PC-9 (cell line): Measurements from ENCODE around the gene TTLL3. TPM values are rescaled to one million over a fixed set of nuclear protein-coding genes. Genes with fewer than 3 reads are reported as not detected.

Source experiments
- BruUV-seq: library from RNA; stranded (reverse); fragments of 400-500 nt; replicated peaks from 2 replicates; lab custom pipeline; 2021; lab: Mats Ljungman, UMichigan
- CTCF ChIA-PET: fragments of 300-600 bp; sonication (Branson Sonifier 250); formaldehyde crosslinking; loops from one replicate; lab custom pipeline; 2022; ENCODE audit warnings: antibody characterized with exemption; lab: Charles Lee
- POLR2A ChIA-PET: fragments of 300-600 bp; sonication (Branson Sonifier 250); formaldehyde crosslinking; loops from one replicate; lab custom pipeline; 2022; ENCODE audit warnings: antibody characterized with exemption; ENCODE audit not compliant: unreplicated experiment; lab: Charles Lee
- DNase-seq, 2 experiments: peaks; one replicate each; pipeline versions ENCODE4 v3.0.0 to v3.0.0-alpha.2; 2015 to 2022; ENCODE audit warnings: mixed read lengths in 1 of 2
- H2AFZ ChIP-seq: fragments of 200-600 bp; sonication (generic); 2 replicates; pipeline ENCODE4 v1.8.1; 2017; ENCODE audit warnings: antibody characterized with exemption
- H3F3A ChIP-seq: fragments of 200-600 bp; sonication (generic); 2 replicates; pipeline ENCODE4 v1.8.1; 2017; ENCODE audit warnings: antibody characterized with exemption, mild to moderate bottlenecking, low read depth; ENCODE audit not compliant: insufficient read depth
- H3K27ac ChIP-seq: fragments of 200-600 bp; sonication (generic); 2 replicates; pipeline ENCODE4 v1.6.1; 2016; ENCODE audit warnings: mixed run types
- H3K27me3 ChIP-seq: fragments of 200-600 bp; sonication (generic); 2 replicates; pipeline ENCODE4 v1.6.1; 2016; ENCODE audit warnings: low read depth, mixed run types; ENCODE audit not compliant: insufficient read depth
- H3K36me3 ChIP-seq: fragments of 200-600 bp; sonication (generic); 2 replicates; pipeline ENCODE4 v1.6.1; 2016; ENCODE audit warnings: low read depth, mixed run types
- H3K4me1 ChIP-seq: fragments of 200-600 bp; sonication (generic); replicated peaks from 2 replicates; pipeline ENCODE4 v1.6.1; 2016; ENCODE audit warnings: mixed run types; ENCODE audit not compliant: insufficient read depth
- H3K4me2 ChIP-seq: fragments of 200-600 bp; sonication (generic); 2 replicates; pipeline ENCODE4 v1.6.1; 2017; ENCODE audit warnings: mixed run types
- H3K4me3 ChIP-seq: fragments of 200-600 bp; sonication (generic); 2 replicates; pipeline ENCODE4 v1.6.1; 2016; ENCODE audit warnings: mixed run types
- H3K79me2 ChIP-seq: fragments of 200-600 bp; sonication (generic); 2 replicates; pipeline ENCODE4 v1.6.1; 2017; ENCODE audit warnings: low read depth, mixed run types
- H3K9me2 ChIP-seq: fragments of 200-600 bp; sonication (generic); 2 replicates; pipeline ENCODE4 v1.8.1; 2017; ENCODE audit warnings: mild to moderate bottlenecking; ENCODE audit not compliant: insufficient read depth
- H3K9me3 ChIP-seq: fragments of 200-600 bp; sonication (generic); 2 replicates; pipeline ENCODE4 v1.8.1; 2016; ENCODE audit warnings: low read depth; ENCODE audit not compliant: insufficient read depth
- H4K20me1 ChIP-seq: fragments of 200-600 bp; sonication (generic); 2 replicates; pipeline ENCODE4 v1.8.1; 2017; ENCODE audit not compliant: insufficient read depth
- EZH2 ChIP-seq: fragments of 200-600 bp; sonication (generic); IDR thresholded peaks from 2 replicates; pipeline ENCODE4 v1.8.0; 2017; ENCODE audit warnings: antibody characterized with exemption, low read depth
- intact Hi-C: fragments of 100-400 bp; cut with micrococcal nuclease; formaldehyde crosslinking; loops from one replicate; pipeline ENCODE4 v1.10.0; 2022; ENCODE audit not compliant: unreplicated experiment
- total RNA-seq: library from RNA; stranded (reverse); gene quantifications from 2 replicates; pipeline ENCODE4 v1.2.3, GENCODE V29; 2021
- TF ChIP-seq, protein P1 (sequence below): fragments of 200-600 bp; sonication (generic); conservative IDR thresholded peaks from 2 replicates; pipeline ENCODE4 v1.6.1; 2017; ENCODE audit warnings: mixed run types, antibody characterized with exemption, mild to moderate bottlenecking, moderate library complexity

TTLL3 gene
- total RNA-seq, 1 experiment from 2014 or later, result 21.7 TPM

GRCh38 chr3:9776896-9777693 is 33.0 kb upstream of the TTLL3 start:
- ChIA-PET CTCF (interaction anchor here (0.6 kb wide), 1 partner anchor 516 kb away, joined by 4 read pairs; no protein-coding TSS in a partner anchor), POLR2A (no interaction called here)
- Histone ChIP-seq H3K9me3 (no peaks in the 10 kb centered on the region), H3K36me3 (no peaks in the 10 kb centered on the region), H3K4me3 (no peak overlapping the region), H3K9me2 (no peaks in the 10 kb centered on the region), H3K4me2 (no peak overlapping the region), H3K4me1 (no peaks in the 10 kb centered on the region), H4K20me1 (no peaks in the 10 kb centered on the region; the same call in 1 of the 2 replicates), H2AFZ (no peak overlapping the region), H3K27me3 (no peaks in the 10 kb centered on the region), H3K27ac (no peak overlapping the region), H3K79me2 (no peaks in the 10 kb centered on the region), H3F3A (peaks cover 7% of the 10 kb centered on the region; the same call in 1 of the 2 replicates)
- TF ChIP-seq, protein P1, sequence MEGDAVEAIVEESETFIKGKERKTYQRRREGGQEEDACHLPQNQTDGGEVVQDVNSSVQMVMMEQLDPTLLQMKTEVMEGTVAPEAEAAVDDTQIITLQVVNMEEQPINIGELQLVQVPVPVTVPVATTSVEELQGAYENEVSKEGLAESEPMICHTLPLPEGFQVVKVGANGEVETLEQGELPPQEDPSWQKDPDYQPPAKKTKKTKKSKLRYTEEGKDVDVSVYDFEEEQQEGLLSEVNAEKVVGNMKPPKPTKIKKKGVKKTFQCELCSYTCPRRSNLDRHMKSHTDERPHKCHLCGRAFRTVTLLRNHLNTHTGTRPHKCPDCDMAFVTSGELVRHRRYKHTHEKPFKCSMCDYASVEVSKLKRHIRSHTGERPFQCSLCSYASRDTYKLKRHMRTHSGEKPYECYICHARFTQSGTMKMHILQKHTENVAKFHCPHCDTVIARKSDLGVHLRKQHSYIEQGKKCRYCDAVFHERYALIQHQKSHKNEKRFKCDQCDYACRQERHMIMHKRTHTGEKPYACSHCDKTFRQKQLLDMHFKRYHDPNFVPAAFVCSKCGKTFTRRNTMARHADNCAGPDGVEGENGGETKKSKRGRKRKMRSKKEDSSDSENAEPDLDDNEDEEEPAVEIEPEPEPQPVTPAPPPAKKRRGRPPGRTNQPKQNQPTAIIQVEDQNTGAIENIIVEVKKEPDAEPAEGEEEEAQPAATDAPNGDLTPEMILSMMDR, result no peak
- no peak for TF ChIP-seq EZH2
- intact Hi-C loops, result no loop called here
- BruUV-seq, result no TSS peak
- DNase-seq, result no peak

DNA sequence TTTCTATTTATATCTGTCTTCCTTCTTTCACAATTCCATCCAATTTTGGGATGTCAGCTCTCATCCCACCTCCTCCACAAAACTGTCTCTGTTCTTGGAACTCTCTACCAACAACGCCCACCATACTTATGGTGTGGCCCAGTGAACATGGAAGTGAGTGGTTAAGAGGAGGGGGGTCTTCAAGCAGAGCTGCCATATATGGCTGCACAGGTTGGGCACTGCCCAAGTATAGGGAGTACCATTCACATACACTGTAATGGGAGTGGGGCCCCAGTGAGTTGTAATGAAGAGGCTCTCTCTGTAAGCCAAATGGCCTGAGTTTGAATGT is 32.4 kb upstream of the TTLL3 start:
- no peaks in the 10 kb centered on the region for H3K9me2 ChIP-seq
- no TSS peak for BruUV-seq
- no peaks in the 10 kb centered on the region for H3K4me1 ChIP-seq
- TF ChIP-seq EZH2, result no peak
- TF ChIP-seq, protein P1, result no peak
- ChIA-PET CTCF (interaction anchor here (0.6 kb wide), 1 partner anchor 515 kb away, joined by 4 read pairs; no protein-coding TSS in a partner anchor), POLR2A (no interaction called here)
- no peak for DNase-seq
- H2AFZ ChIP-seq, result no peak overlapping the region
- H3K36me3 ChIP-seq, result no peaks in the 10 kb centered on the region
- no peaks in the 10 kb centered on the region for H3K27me3 ChIP-seq
- H3K9me3 ChIP-seq, result no peaks in the 10 kb centered on the region
- H3F3A ChIP-seq, result peaks cover 4% of the 10 kb centered on the region; the same call in 1 of the 2 replicates
- intact Hi-C loops, result no loop called here
- H3K4me2 ChIP-seq, result no peak overlapping the region
- H3K4me3 ChIP-seq, result no peak overlapping the region
- H4K20me1 ChIP-seq, result no peaks in the 10 kb centered on the region; the same call in 1 of the 2 replicates
- no peak overlapping the region for H3K27ac ChIP-seq
- no peaks in the 10 kb centered on the region for H3K79me2 ChIP-seq

- H3K9me2 ChIP-seq, result no peaks in the 10 kb centered on the region
- TF ChIP-seq EZH2, result no peak
- TF ChIP-seq, protein P1, result no peak
- H4K20me1 ChIP-seq, result no peaks in the 10 kb centered on the region; the same call in 1 of the 2 replicates
- H3F3A ChIP-seq, result 0 out of 2 replicates have a peak, but pooled peaks cover 3% of the 10 kb centered on the region
- no peak overlapping the region for H3K4me2 ChIP-seq
- no peaks in the 10 kb centered on the region for H3K79me2 ChIP-seq
- no TSS peak for BruUV-seq
- H3K4me1 ChIP-seq, result no peaks in the 10 kb centered on the region
- H3K27ac ChIP-seq, result no peak overlapping the region
- POLR2A ChIA-PET, result no interaction called here
- H2AFZ ChIP-seq, result no peak overlapping the region
- no peak for DNase-seq
- no peaks in the 10 kb centered on the region for H3K27me3 ChIP-seq
- H3K4me3 ChIP-seq, result no peak overlapping the region
- CTCF ChIA-PET, result no interaction called here
- intact Hi-C loops, result no loop called here
- H3K9me3 ChIP-seq, result no peaks in the 10 kb centered on the region
- H3K36me3 ChIP-seq, result no peaks in the 10 kb centered on the region
Measured at GRCh38 chr3:9778143-9779074, 31.7 kb upstream of the TTLL3 start.
